ENCODE results near the gene TNFRSF6B.

- TF ChIP-seq CTCF (IDR thresholded peaks at IDR 0.05; ENCODE audit: extremely low read depth in 1 of 2, insufficient read depth in 1 of 2, low read depth in 1 of 2, low read length in 2 of 2) (peak; percentile 8 to 29), POLR2AphosphoS5 (IDR thresholded peaks at IDR 0.05; ENCODE audit: insufficient read depth, low read depth, low read length) (peak; percentile 23), EZH2 (IDR thresholded peaks at IDR 0.05; ENCODE audit: borderline replicate concordance, low read depth, low read length, severe bottlenecking) (no peak), MAX (IDR thresholded peaks at IDR 0.05; ENCODE audit: insufficient read depth, insufficient read length) (no peak), POLR2A (IDR thresholded peaks at IDR 0.05; ENCODE audit: low read depth, low read length) (no peak), JUN (IDR thresholded peaks at IDR 0.05; ENCODE audit: borderline replicate concordance, insufficient read depth, insufficient read length, low read depth) (no peak), GATA2 (IDR thresholded peaks at IDR 0.05; ENCODE audit: insufficient read depth, insufficient read length, low read depth, low read length) (no peak), FOS (IDR thresholded peaks at IDR 0.05; ENCODE audit: borderline replicate concordance, insufficient read depth, low read length) (no peak), MYC (IDR thresholded peaks at IDR 0.05; ENCODE audit: low read depth, low read length) (no peak)
Measured at GRCh38 chr20:63740627-63741353, 44.3 kb downstream of the TNFRSF6B start.
